Esophagus muscularis mucosa (tissue), 4 donors: ENCODE data around the gene MAGEA3. TPM values are rescaled to one million over a fixed set of nuclear protein-coding genes. Genes with fewer than 3 reads are reported as not detected.

Experiments used
- DNase-seq: peaks from one replicate; pipeline ENCODE4 v3.0.0-alpha.2; 2017; ENCODE audit errors: extremely low spot score
- H3K27ac ChIP-seq, 4 donors: fragments of 200-600 bp; sonication (generic); replicated peaks in 1 of 4; 1 replicate in 3 of 4; 2 replicates in 1 of 4; pipeline ENCODE4 v1.5.1; 2016 to 2019; ENCODE audit warnings: mild to moderate bottlenecking in 1 of 4
- H3K27me3 ChIP-seq, 4 donors: fragments of 200-600 bp; sonication (generic); one replicate each; pipeline versions ENCODE4 v1.5.1 to v1.6.0; 2016 to 2019
- H3K36me3 ChIP-seq, 4 donors: fragments of 200-600 bp; sonication (generic); one replicate each; pipeline ENCODE4 v1.5.1; 2016 to 2019
- H3K4me1 ChIP-seq, 4 donors: fragments of 200-600 bp; sonication (generic); one replicate each; pipeline ENCODE4 v1.5.1; 2016 to 2019
- H3K4me3 ChIP-seq, 4 donors: fragments of 200-600 bp; sonication (generic); 1 replicate in 2 of 4; 2 replicates in 2 of 4; pipeline ENCODE4 v1.5.1; 2016 to 2019; ENCODE audit warnings: mild to moderate bottlenecking in 4 of 4, moderate library complexity in 1 of 4
- H3K9me3 ChIP-seq, 4 donors: fragments of 200-600 bp; sonication (generic); 1 replicate in 3 of 4; 2 replicates in 1 of 4; pipeline ENCODE4 v1.5.1; 2016 to 2019
- EP300 ChIP-seq: sonication (generic); formaldehyde crosslinking; IDR thresholded peaks from one replicate; pipeline ENCODE4 v1.6.1; 2017; ENCODE audit warnings: antibody characterized with exemption
- POLR2A ChIP-seq: fragments of 450-650 bp; IDR thresholded peaks from one replicate; pipeline ENCODE4 v1.6.1; 2017; ENCODE audit warnings: antibody characterized with exemption, moderate library complexity, mild to moderate bottlenecking, low read depth
- POLR2AphosphoS5 ChIP-seq, 2 donors: sonication (generic); formaldehyde crosslinking; IDR thresholded peaks; one replicate each; pipeline ENCODE4 v1.6.1; 2017; ENCODE audit warnings: antibody characterized with exemption in 2 of 2
- WGBS: methylation state at CpG from one replicate; pipeline ENCODE4 v1.1.5; 2018; 5-methylcytosine and 5-hydroxymethylcytosine counted together
- intact Hi-C: fragments of 100-400 bp; cut with DNase I; formaldehyde crosslinking; loops from one replicate; pipeline ENCODE4 v1.15.1; 2023
- total RNA-seq, 4 donors: library from RNA; depleted of rRNA; stranded (reverse); fragments of >200 nt; gene quantifications; one replicate each; pipeline versions ENCODE4 v1.1.0 to v1.2.1, GENCODE V29; 2016

Gene MAGEA3
- total RNA-seq, 4 donors from 2014 or later, result not detected

DNA sequence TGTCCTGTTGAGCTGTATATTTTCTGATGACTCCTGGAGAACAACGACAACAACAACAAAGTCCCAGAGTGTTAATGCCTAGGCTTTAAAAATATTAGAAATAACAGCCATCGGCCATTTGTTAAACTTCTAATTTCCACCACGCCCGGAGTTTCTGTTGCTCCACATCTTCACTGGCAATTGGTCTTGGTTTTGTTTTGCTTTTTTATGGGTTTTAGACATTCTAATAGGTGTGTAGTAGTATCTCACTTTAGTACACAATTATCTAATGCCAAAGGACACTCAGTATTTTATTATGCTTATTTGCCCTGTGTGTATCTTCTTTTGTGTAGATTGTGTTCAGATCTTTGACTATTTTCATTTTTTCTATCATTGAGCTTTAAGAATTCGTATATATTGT is 40.0 kb downstream of the MAGEA3 start:
- no peak for DNase-seq
- H3K4me3 ChIP-seq, result no peak overlapping the region
- no peaks in the 10 kb centered on the region for H3K27me3 ChIP-seq
- intact Hi-C loops, result no loop called here
- no peak overlapping the region for H3K27ac ChIP-seq
- WGBS, result 77% methylated on average over 5 of the region's 5 CpGs
- H3K36me3 ChIP-seq, result no peaks in the 10 kb centered on the region
- no peaks in the 10 kb centered on the region for H3K4me1 ChIP-seq
- TF ChIP-seq POLR2AphosphoS5 (IDR thresholded peaks at IDR 0.05) (no peak), EP300 (no peak), POLR2A (no peak)
- H3K9me3 ChIP-seq, result no peaks in the 10 kb centered on the region

Other genes starting within 250 kb of the MAGEA3 start
- under 1 TPM in 1 of 4 donors, not detected in 3; 0.17 TPM for gene GABRA3, start 247.5 kb upstream of the MAGEA3 start, total RNA-seq
- under 1 TPM in 1 of 4 donors, not detected in 3; 0.06 TPM for gene GABRQ, start 60.9 kb upstream of the MAGEA3 start, total RNA-seq
- gene CSAG2, start 10.5 kb downstream of the MAGEA3 start, total RNA-seq, result not detected
- gene MAGEA2B, start 15.8 kb downstream of the MAGEA3 start, total RNA-seq, result not detected
- gene CSAG1, start 34.9 kb downstream of the MAGEA3 start, total RNA-seq, result not detected
- not detected for gene MAGEA12, start 35.0 kb downstream of the MAGEA3 start, total RNA-seq
- gene MAGEA2, start 55.0 kb downstream of the MAGEA3 start, total RNA-seq, result not detected
- gene CSAG3, start 60.4 kb downstream of the MAGEA3 start, total RNA-seq, result not detected
- not detected for gene MAGEA6, start 70.9 kb downstream of the MAGEA3 start, total RNA-seq
- gene CETN2, start 132.0 kb downstream of the MAGEA3 start, total RNA-seq, result 10 to 100 TPM; 40.7 to 56.2 (median 52.0) TPM
- gene NSDHL, start 132.3 kb downstream of the MAGEA3 start, total RNA-seq, result 10 to 100 TPM in 1 of 4 donors, 1 to 10 TPM in 3; 5.8 to 10.1 (median 8.7) TPM
- gene ZNF185, start 199.3 kb downstream of the MAGEA3 start, total RNA-seq, result 1 to 10 TPM; 2.5 to 3.7 (median 3.0) TPM